Calu3 (cell line): ENCODE data around the gene PLEKHM3. TPM values are rescaled to one million over a fixed set of nuclear protein-coding genes. Genes with fewer than 3 reads are reported as not detected.

Experiments used
- BruUV-seq: library from RNA; stranded (reverse); fragments of 400-500 nt; replicated peaks from 2 replicates; lab custom pipeline; 2021; lab: Mats Ljungman, UMichigan
- CTCF ChIA-PET: fragments of 300-600 bp; sonication (Branson Sonifier 250); formaldehyde crosslinking; loops from one replicate; lab custom pipeline; 2022; ENCODE audit warnings: antibody characterized with exemption; lab: Charles Lee
- DNase-seq: peaks from one replicate; pipeline ENCODE4 v3.0.0; 2022
- H3K27ac Mint-ChIP-seq: one replicate; pipeline ENCODE4 v1.8.0; 2022; ENCODE audit warnings: mixed read lengths; ENCODE audit not compliant: unreplicated experiment
- H3K27me3 Mint-ChIP-seq: one replicate; pipeline ENCODE4 v1.8.0; 2022; ENCODE audit warnings: mixed read lengths; ENCODE audit not compliant: unreplicated experiment
- H3K36me3 Mint-ChIP-seq: one replicate; pipeline ENCODE4 v1.8.0; 2022; ENCODE audit warnings: mild to moderate bottlenecking, moderate library complexity, mixed read lengths; ENCODE audit not compliant: insufficient read depth, unreplicated experiment
- H3K4me1 Mint-ChIP-seq: one replicate; pipeline ENCODE4 v1.8.0; 2022; ENCODE audit warnings: mild to moderate bottlenecking, low read depth, mixed read lengths; ENCODE audit not compliant: unreplicated experiment
- H3K4me3 Mint-ChIP-seq: one replicate; pipeline ENCODE4 v1.8.0; 2022; ENCODE audit warnings: mild to moderate bottlenecking, low read depth, moderate library complexity, mixed read lengths; ENCODE audit not compliant: unreplicated experiment
- H3K9me3 Mint-ChIP-seq: one replicate; pipeline ENCODE4 v1.8.0; 2022; ENCODE audit warnings: low read depth, mixed read lengths; ENCODE audit not compliant: unreplicated experiment
- intact Hi-C: fragments of 100-400 bp; cut with micrococcal nuclease; formaldehyde crosslinking; loops from one replicate; pipeline ENCODE4 v1.10.0; 2022; ENCODE audit not compliant: unreplicated experiment
- total RNA-seq: library from RNA; stranded (reverse); gene quantifications from 2 replicates; pipeline ENCODE4 v1.2.3, GENCODE V29; 2022
- TF ChIP-seq, protein P1 (sequence below): fragments of 200-600 bp; IDR thresholded peaks from one replicate; pipeline ENCODE4 v1.8.0; 2022; ENCODE audit warnings: antibody characterized with exemption; ENCODE audit not compliant: unreplicated experiment

PLEKHM3 gene
- total RNA-seq, 1 experiment from 2014 or later: 8.0 TPM

DNA sequence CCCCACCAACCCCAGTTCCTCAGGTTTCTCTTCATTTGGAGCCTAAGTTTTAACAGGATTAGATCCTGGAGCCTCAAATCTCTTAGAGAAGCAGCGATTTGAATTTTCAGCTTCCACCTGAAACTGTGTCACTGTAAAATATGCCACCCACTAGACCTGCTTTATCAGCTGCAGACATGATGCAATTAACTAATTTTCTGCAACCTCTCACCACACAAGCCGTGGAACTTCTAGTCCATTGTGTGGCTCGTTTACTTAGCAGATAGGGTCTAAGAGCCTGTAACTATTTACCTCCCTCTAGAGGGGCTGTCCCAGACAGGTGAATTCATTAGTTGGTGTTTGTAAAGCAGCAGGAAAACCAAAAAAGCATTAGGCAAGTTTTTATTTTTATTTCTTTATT is 224.1 kb downstream of the PLEKHM3 start:
- CTCF ChIA-PET: interaction anchor here (0.8 to 1.0 kb wide), 2 partner anchors 9 to 31 kb away, joined by 3 to 7 read pairs; no protein-coding TSS in a partner anchor
- no peaks in the 10 kb centered on the region for H3K9me3 Mint-ChIP-seq
- no peak for DNase-seq
- TF ChIP-seq, protein P1, sequence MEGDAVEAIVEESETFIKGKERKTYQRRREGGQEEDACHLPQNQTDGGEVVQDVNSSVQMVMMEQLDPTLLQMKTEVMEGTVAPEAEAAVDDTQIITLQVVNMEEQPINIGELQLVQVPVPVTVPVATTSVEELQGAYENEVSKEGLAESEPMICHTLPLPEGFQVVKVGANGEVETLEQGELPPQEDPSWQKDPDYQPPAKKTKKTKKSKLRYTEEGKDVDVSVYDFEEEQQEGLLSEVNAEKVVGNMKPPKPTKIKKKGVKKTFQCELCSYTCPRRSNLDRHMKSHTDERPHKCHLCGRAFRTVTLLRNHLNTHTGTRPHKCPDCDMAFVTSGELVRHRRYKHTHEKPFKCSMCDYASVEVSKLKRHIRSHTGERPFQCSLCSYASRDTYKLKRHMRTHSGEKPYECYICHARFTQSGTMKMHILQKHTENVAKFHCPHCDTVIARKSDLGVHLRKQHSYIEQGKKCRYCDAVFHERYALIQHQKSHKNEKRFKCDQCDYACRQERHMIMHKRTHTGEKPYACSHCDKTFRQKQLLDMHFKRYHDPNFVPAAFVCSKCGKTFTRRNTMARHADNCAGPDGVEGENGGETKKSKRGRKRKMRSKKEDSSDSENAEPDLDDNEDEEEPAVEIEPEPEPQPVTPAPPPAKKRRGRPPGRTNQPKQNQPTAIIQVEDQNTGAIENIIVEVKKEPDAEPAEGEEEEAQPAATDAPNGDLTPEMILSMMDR: no peak
- no peak overlapping the region for H3K27ac Mint-ChIP-seq
- no TSS peak for BruUV-seq
- no peak overlapping the region for H3K4me3 Mint-ChIP-seq
- no peaks in the 10 kb centered on the region for H3K36me3 Mint-ChIP-seq
- intact Hi-C loops: no loop called here
- peaks cover 31% of the 10 kb centered on the region for H3K4me1 Mint-ChIP-seq
- no peaks in the 10 kb centered on the region for H3K27me3 Mint-ChIP-seq

DNA sequence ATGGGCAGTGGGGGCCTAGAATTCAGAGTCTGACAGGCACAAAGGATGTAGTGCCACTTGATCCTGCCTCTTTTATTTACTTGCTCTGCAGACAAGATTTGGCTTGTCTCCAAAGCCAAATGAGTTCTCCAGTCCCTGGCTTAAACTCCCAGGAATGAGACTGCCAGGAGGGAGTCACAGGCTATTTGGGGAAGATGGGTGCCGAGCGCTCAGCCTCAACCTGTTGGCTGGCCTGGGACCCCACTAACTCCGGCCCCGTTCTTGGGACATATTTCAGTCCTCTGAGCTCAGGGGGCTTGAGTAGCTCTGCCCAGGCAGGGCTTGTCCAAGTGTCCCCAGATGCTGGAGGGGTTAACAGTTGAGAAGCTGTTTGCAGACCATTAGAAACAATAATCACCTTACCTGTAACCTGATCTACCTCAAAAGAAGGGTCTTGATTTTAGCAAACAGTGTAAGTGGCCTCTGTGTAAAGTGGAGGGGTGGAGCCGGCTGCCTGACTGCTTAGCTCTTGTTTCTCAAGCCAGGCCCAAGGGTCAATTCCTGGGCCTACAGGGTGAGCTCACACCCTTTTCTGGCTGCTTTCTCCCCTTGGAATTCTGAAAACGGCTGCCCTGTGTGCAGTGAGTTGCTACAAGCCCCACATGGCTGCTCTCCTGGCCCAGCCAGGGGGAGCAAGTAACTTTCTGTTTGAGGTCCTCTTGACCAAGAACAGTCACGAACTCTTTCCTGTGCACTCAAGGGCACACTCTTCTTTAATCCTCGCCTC is 228.6 kb downstream of the PLEKHM3 start:
- no TSS peak for BruUV-seq
- no peaks in the 10 kb centered on the region for H3K9me3 Mint-ChIP-seq
- peak; percentile 43 for DNase-seq
- CTCF ChIA-PET: interaction anchor here (0.6 to 1.1 kb wide), 5 partner anchors 13 to 164 kb away, joined by 3 to 6 read pairs (median 3); no protein-coding TSS in a partner anchor
- H3K4me1 Mint-ChIP-seq: peaks cover 18% of the 10 kb centered on the region
- TF ChIP-seq, protein P1: no peak
- no peaks in the 10 kb centered on the region for H3K36me3 Mint-ChIP-seq
- intact Hi-C loops: loop anchor here (5.0 kb wide), 1 partner anchor 51 kb away; no protein-coding TSS in a partner anchor
- H3K27me3 Mint-ChIP-seq: no peaks in the 10 kb centered on the region
- peak overlapping the region; percentile 69 for H3K27ac Mint-ChIP-seq
- H3K4me3 Mint-ChIP-seq: no peak overlapping the region

DNA sequence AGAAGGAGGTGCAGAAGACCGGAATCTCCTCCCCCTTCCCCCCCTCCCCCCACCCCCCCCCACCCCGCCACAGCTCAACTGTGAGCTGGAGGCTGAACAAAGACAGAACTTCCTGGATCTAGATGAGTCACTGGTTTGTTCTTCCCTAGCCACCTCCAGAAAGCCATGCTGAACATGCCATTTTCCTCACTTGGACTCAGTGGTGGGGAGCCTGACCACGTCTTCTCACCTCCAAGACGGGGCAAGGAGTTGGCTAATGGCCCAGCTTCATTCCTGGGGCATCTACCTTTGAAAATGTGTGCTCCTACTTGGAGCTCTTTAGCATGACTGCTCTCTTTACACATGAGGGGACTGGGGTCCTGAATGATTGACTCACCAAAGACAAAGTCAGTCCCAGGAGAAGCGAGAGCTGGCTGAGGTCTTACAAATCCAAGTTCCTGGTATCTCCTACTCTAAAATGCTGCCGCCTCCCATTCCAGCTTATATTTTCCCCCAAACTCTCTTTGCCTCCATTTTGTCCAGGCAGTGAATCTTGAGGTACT is 233.0 kb downstream of the PLEKHM3 start:
- CTCF ChIA-PET: interaction anchor here (0.5 to 0.9 kb wide), 5 partner anchors 9 to 55 kb away, joined by 3 to 8 read pairs (median 3); no protein-coding TSS in a partner anchor
- TSS peak; percentile 91 for BruUV-seq
- Mint-ChIP-seq H3K27ac (peak overlapping the region; percentile 86), H3K4me3 (no peak overlapping the region), H3K36me3 (no peaks in the 10 kb centered on the region), H3K9me3 (no peaks in the 10 kb centered on the region), H3K27me3 (no peaks in the 10 kb centered on the region), H3K4me1 (peaks cover 21% of the 10 kb centered on the region)
- peak; percentile 52 for DNase-seq
- TF ChIP-seq, protein P1: no peak
- intact Hi-C loops: no loop called here

DNA sequence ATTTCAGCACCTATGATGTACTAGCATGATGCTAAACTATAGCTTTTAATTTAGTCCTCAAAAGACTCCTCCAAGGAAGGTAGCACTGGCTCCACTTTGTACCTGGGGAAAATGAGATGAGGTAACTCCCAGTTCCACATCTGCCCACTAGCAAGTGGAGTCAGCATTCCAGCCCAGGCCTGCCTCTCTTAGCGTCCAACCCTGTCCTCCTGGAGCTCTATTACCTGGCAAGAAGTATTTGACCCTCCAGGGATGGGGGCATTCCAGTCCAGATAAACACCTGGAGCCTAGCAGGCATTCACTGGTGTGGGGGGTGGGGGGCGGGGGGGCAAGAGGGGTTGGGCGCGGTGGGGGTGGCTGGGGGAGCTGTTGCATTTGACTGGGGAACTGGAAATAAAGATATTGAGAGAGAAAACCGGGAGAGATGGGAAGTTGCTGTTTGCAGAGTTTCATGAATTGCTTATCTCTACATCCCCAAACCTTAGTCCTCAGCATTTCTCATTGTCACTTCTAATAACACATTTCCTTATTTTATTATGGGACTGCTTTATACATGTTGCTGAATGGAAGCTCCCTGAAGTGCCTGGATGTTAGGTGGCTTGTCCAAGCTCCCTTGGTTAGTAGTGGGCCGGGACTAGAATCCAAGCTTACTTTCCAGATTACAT is 233.6 kb downstream of the PLEKHM3 start:
- DNase-seq: no peak
- no peak overlapping the region for H3K27ac Mint-ChIP-seq
- peaks cover 16% of the 10 kb centered on the region for H3K4me1 Mint-ChIP-seq
- H3K4me3 Mint-ChIP-seq: no peak overlapping the region
- H3K36me3 Mint-ChIP-seq: no peaks in the 10 kb centered on the region
- no peaks in the 10 kb centered on the region for H3K27me3 Mint-ChIP-seq
- CTCF ChIA-PET: interaction anchor here (0.5 to 0.9 kb wide), 5 partner anchors 9 to 144 kb away, joined by 3 to 11 read pairs (median 3); no protein-coding TSS in a partner anchor
- intact Hi-C loops: no loop called here
- BruUV-seq: no TSS peak
- TF ChIP-seq, protein P1: no peak
- no peaks in the 10 kb centered on the region for H3K9me3 Mint-ChIP-seq
